ENCODE measurements around the gene ASRGL1. TPM values are rescaled to one million over a fixed set of nuclear protein-coding genes. Genes with fewer than 3 reads are reported as not detected.

The ASRGL1 gene
- total and polyA plus RNA-seq, 3 experiments from 2014 or later = 2.7 to 6.5 (median 6.1) TPM

- Histone ChIP-seq H3K27me3 (ENCODE audit: insufficient read depth, low read length, poor library complexity, severe bottlenecking) (no peaks in the 10 kb centered on the region), H3K4me3 (ENCODE audit: low read length) (no peak overlapping the region), H3K9me3 (ENCODE audit: low read length) (no peaks in the 10 kb centered on the region), H3K4me1 (ENCODE audit: insufficient read depth, low read length) (peaks cover 28% of the 10 kb centered on the region), H3K36me3 (ENCODE audit: insufficient read depth, low read length) (no peaks in the 10 kb centered on the region), H3K27ac (ENCODE audit: low read depth, low read length) (peak overlapping the region; percentile 53)
- peak overlapping the region in 2 of 8 donors; percentile 36 to 38 for H3K27ac Mint-ChIP-seq
- ChIA-PET CTCF (interaction anchor here (0.9 to 3.4 kb wide), 16 partner anchors 10 to 224 kb away, joined by 3 to 37 read pairs (median 6); partner anchors contain the start of gene ASRGL1), POLR2A (no interaction called here)
- H3K4me1 Mint-ChIP-seq = peaks cover 11 to 27% (median 16%) of the 10 kb centered on the region in 3 donors
- peaks cover 0 to 2% of the 10 kb centered on the region in 2 donors for H3K27me3 Mint-ChIP-seq
- peak in 1 of 5 donors; percentile 18 for DNase-seq
- no peaks in the 10 kb centered on the region for H3K9me3 Mint-ChIP-seq
- no peaks in the 10 kb centered on the region for H3K36me3 Mint-ChIP-seq
- no peak overlapping the region for H3K4me3 Mint-ChIP-seq
These were observed 58.8 kb downstream of the ASRGL1 start for GRCh38 chr11:62395885-62396551.

- Mint-ChIP-seq H3K9me3 (no peaks in the 10 kb centered on the region), H3K36me3 (no peaks in the 10 kb centered on the region), H3K4me1 (peaks cover 30 to 46% (median 31%) of the 10 kb centered on the region in 3 donors), H3K4me3 (no peak overlapping the region), H3K27ac (peak overlapping the region in 4 of 8 donors; percentile 23 to 56 (median 52)), H3K27me3 (peaks cover 0 to 2% of the 10 kb centered on the region in 2 donors)
- ChIA-PET CTCF (interaction anchor here (4.5 kb wide), 1 partner anchor 26 kb away, joined by 26 read pairs; no protein-coding TSS in a partner anchor), POLR2A (no interaction called here)
- Histone ChIP-seq H3K27me3 (ENCODE audit: insufficient read depth, low read length, poor library complexity, severe bottlenecking) (no peaks in the 10 kb centered on the region), H3K27ac (ENCODE audit: low read depth, low read length) (no peak overlapping the region), H3K4me1 (ENCODE audit: insufficient read depth, low read length) (peaks cover 47% of the 10 kb centered on the region), H3K9me3 (ENCODE audit: low read length) (no peaks in the 10 kb centered on the region), H3K4me3 (ENCODE audit: low read length) (no peak overlapping the region), H3K36me3 (ENCODE audit: insufficient read depth, low read length) (no peaks in the 10 kb centered on the region)
- peak in 1 of 5 donors; percentile 27 for DNase-seq
These were observed 61.1 kb downstream of the ASRGL1 start for GRCh38 chr11:62398011-62398994.

- CTCF ChIA-PET = interaction anchor here (4.5 kb wide), 1 partner anchor 25 kb away, joined by 26 read pairs; no protein-coding TSS in a partner anchor
- no peaks in the 10 kb centered on the region for H3K9me3 Mint-ChIP-seq
- H3K9me3 ChIP-seq (ENCODE audit: low read length) = no peaks in the 10 kb centered on the region
- no peaks in the 10 kb centered on the region for H3K27me3 ChIP-seq (ENCODE audit: insufficient read depth, low read length, poor library complexity, severe bottlenecking)
- H3K4me3 Mint-ChIP-seq = peak overlapping the region in 1 of 7 donors; percentile 48
- H3K27ac ChIP-seq (ENCODE audit: low read depth, low read length) = peak overlapping the region; percentile 9
- H3K4me1 ChIP-seq (ENCODE audit: insufficient read depth, low read length) = peaks cover 48% of the 10 kb centered on the region
- peak in 1 of 5 donors; percentile 19 for DNase-seq
- no peaks in the 10 kb centered on the region for H3K36me3 ChIP-seq (ENCODE audit: insufficient read depth, low read length)
- peak overlapping the region in 2 of 8 donors; percentile 43 to 50 for H3K27ac Mint-ChIP-seq
- H3K4me3 ChIP-seq (ENCODE audit: low read length) = no peak overlapping the region
- POLR2A ChIA-PET = no interaction called here
- H3K36me3 Mint-ChIP-seq = no peaks in the 10 kb centered on the region
- peaks cover 30 to 47% (median 30%) of the 10 kb centered on the region in 3 donors for H3K4me1 Mint-ChIP-seq
- H3K27me3 Mint-ChIP-seq = peaks cover 0 to 2% of the 10 kb centered on the region in 2 donors
These were observed 62.1 kb downstream of the ASRGL1 start for GRCh38 chr11:62399172-62399877.

- Histone ChIP-seq H3K36me3 (ENCODE audit: insufficient read depth, low read length) (no peaks in the 10 kb centered on the region), H3K27me3 (ENCODE audit: insufficient read depth, low read length, poor library complexity, severe bottlenecking) (no peaks in the 10 kb centered on the region), H3K4me1 (ENCODE audit: insufficient read depth, low read length) (peaks cover 48% of the 10 kb centered on the region), H3K9me3 (ENCODE audit: low read length) (no peaks in the 10 kb centered on the region), H3K4me3 (ENCODE audit: low read length) (no peak overlapping the region), H3K27ac (ENCODE audit: low read depth, low read length) (peak overlapping the region; percentile 9)
- CTCF ChIA-PET = interaction anchor here (1.0 to 4.5 kb wide), 2 partner anchors 25 to 161 kb away, joined by 3 to 26 read pairs; no protein-coding TSS in a partner anchor
- peak overlapping the region in 4 of 8 donors; percentile 17 to 87 (median 36) for H3K27ac Mint-ChIP-seq
- H3K4me1 Mint-ChIP-seq = peaks cover 26 to 44% (median 27%) of the 10 kb centered on the region in 3 donors
- POLR2A ChIA-PET = interaction anchor here (0.5 kb wide), 1 partner anchor 39 kb away, joined by 4 read pairs; no protein-coding TSS in a partner anchor
- peaks cover 0 to 2% of the 10 kb centered on the region in 2 donors for H3K27me3 Mint-ChIP-seq
- no peaks in the 10 kb centered on the region for H3K9me3 Mint-ChIP-seq
- H3K4me3 Mint-ChIP-seq = no peak overlapping the region
- H3K36me3 Mint-ChIP-seq = no peaks in the 10 kb centered on the region
- DNase-seq = no peak
These were observed 62.6 kb downstream of the ASRGL1 start for GRCh38 chr11:62399878-62400266.

GRCh38 chr11:62400281-62400680 is 63.0 kb downstream of the ASRGL1 start:
- ChIA-PET CTCF (interaction anchor here (1.0 to 4.5 kb wide), 3 partner anchors 21 to 160 kb away, joined by 3 to 26 read pairs (median 3); no protein-coding TSS in a partner anchor), POLR2A (interaction anchor here (0.5 kb wide), 1 partner anchor 39 kb away, joined by 4 read pairs; no protein-coding TSS in a partner anchor)
- H3K4me1 ChIP-seq (ENCODE audit: insufficient read depth, low read length) = peaks cover 48% of the 10 kb centered on the region
- peak overlapping the region in 3 of 8 donors; percentile 17 to 50 (median 40) for H3K27ac Mint-ChIP-seq
- peaks cover 23 to 42% (median 25%) of the 10 kb centered on the region in 3 donors for H3K4me1 Mint-ChIP-seq
- H3K36me3 ChIP-seq (ENCODE audit: insufficient read depth, low read length) = no peaks in the 10 kb centered on the region
- no peaks in the 10 kb centered on the region for H3K9me3 ChIP-seq (ENCODE audit: low read length)
- no peaks in the 10 kb centered on the region for H3K27me3 ChIP-seq (ENCODE audit: insufficient read depth, low read length, poor library complexity, severe bottlenecking)
- H3K27ac ChIP-seq (ENCODE audit: low read depth, low read length) = no peak overlapping the region
- no peak overlapping the region for H3K4me3 Mint-ChIP-seq
- no peak for DNase-seq
- no peaks in the 10 kb centered on the region for H3K36me3 Mint-ChIP-seq
- no peaks in the 10 kb centered on the region for H3K9me3 Mint-ChIP-seq
- H3K27me3 Mint-ChIP-seq = peaks cover 0 to 2% of the 10 kb centered on the region in 2 donors
- H3K4me3 ChIP-seq (ENCODE audit: low read length) = no peak overlapping the region

- Histone ChIP-seq H3K27me3 (ENCODE audit: insufficient read depth, low read length, poor library complexity, severe bottlenecking) (no peaks in the 10 kb centered on the region), H3K4me1 (ENCODE audit: insufficient read depth, low read length) (peaks cover 48% of the 10 kb centered on the region), H3K36me3 (ENCODE audit: insufficient read depth, low read length) (no peaks in the 10 kb centered on the region), H3K4me3 (ENCODE audit: low read length) (no peak overlapping the region), H3K27ac (ENCODE audit: low read depth, low read length) (no peak overlapping the region), H3K9me3 (ENCODE audit: low read length) (no peaks in the 10 kb centered on the region)
- H3K27me3 Mint-ChIP-seq = peaks cover 0 to 2% of the 10 kb centered on the region in 2 donors
- ChIA-PET POLR2A (no interaction called here), CTCF (interaction anchor here (1.0 to 4.5 kb wide), 3 partner anchors 21 to 160 kb away, joined by 3 to 26 read pairs (median 3); no protein-coding TSS in a partner anchor)
- peak overlapping the region in 2 of 8 donors; percentile 12 to 60 for H3K27ac Mint-ChIP-seq
- H3K4me1 Mint-ChIP-seq = peaks cover 23 to 42% (median 25%) of the 10 kb centered on the region in 3 donors
- DNase-seq = no peak
- no peaks in the 10 kb centered on the region for H3K9me3 Mint-ChIP-seq
- no peaks in the 10 kb centered on the region for H3K36me3 Mint-ChIP-seq
- peak overlapping the region in 1 of 7 donors; percentile 25 for H3K4me3 Mint-ChIP-seq
These were observed 63.5 kb downstream of the ASRGL1 start for GRCh38 chr11:62400760-62401159.

GRCh38 chr11:62401356-62401755 is 64.1 kb downstream of the ASRGL1 start:
- POLR2A ChIA-PET = no interaction called here

More at GRCh38 chr11:62401356-62401755, 64.1 kb downstream of the ASRGL1 start:
- Histone ChIP-seq H3K27ac (ENCODE audit: low read depth, low read length) (no peak overlapping the region), H3K27me3 (ENCODE audit: insufficient read depth, low read length, poor library complexity, severe bottlenecking) (no peaks in the 10 kb centered on the region), H3K36me3 (ENCODE audit: insufficient read depth, low read length) (no peaks in the 10 kb centered on the region), H3K9me3 (ENCODE audit: low read length) (no peaks in the 10 kb centered on the region), H3K4me3 (ENCODE audit: low read length) (peak overlapping the region; percentile 44), H3K4me1 (ENCODE audit: insufficient read depth, low read length) (peaks cover 48% of the 10 kb centered on the region)
- Mint-ChIP-seq H3K27me3 (peaks cover 0 to 1% of the 10 kb centered on the region in 2 donors), H3K27ac (peak overlapping the region in 5 of 8 donors; percentile 79 to 96 (median 87)), H3K4me1 (peaks cover 23 to 42% (median 25%) of the 10 kb centered on the region in 3 donors), H3K36me3 (no peaks in the 10 kb centered on the region), H3K4me3 (peak overlapping the region in 6 of 7 donors; percentile 60 to 90 (median 78)), H3K9me3 (no peaks in the 10 kb centered on the region)
- CTCF ChIA-PET = interaction anchor here (1.0 to 4.5 kb wide), 3 partner anchors 8 to 23 kb away, joined by 3 to 26 read pairs (median 20); no protein-coding TSS in a partner anchor
- DNase-seq = no peak

All from CD8-positive, alpha-beta memory T cell (primary cell).